OCI-LY1 (cell line): ENCODE data around the gene NMRK2.
"Not testable (repeated sequence)": the region's sequence is repeated elsewhere in the genome, so short reads cannot be mapped to it uniquely, and the experiment has no call there.

ENCODE experiments used
- H2AFZ ChIP-seq: fragments of 200-600 bp; sonication (generic), shearing (Covaris generic); 2 replicates; pipeline ENCODE4 v1.6.0; 2014; ENCODE audit warnings: antibody characterized with exemption, mild to moderate bottlenecking, low read length
- H3F3A ChIP-seq: fragments of 200-600 bp; sonication (generic), shearing (Covaris generic); 2 replicates; pipeline ENCODE4 v1.6.0; 2014; ENCODE audit warnings: mild to moderate bottlenecking, antibody characterized with exemption, low read length, moderate library complexity; ENCODE audit not compliant: insufficient read depth
- H3K27ac ChIP-seq: fragments of 200-600 bp; sonication (generic); 2 replicates; pipeline ENCODE4 v1.5.1; 2014; ENCODE audit warnings: low read length, mixed run types, mild to moderate bottlenecking, low read depth; ENCODE audit not compliant: poor library complexity, severe bottlenecking
- H3K27me3 ChIP-seq: fragments of 200-600 bp; sonication (generic); 2 replicates; pipeline ENCODE4 v1.6.0; 2014; ENCODE audit warnings: antibody characterized with exemption, mild to moderate bottlenecking, low read length, moderate library complexity; ENCODE audit not compliant: insufficient read depth
- H3K36me3 ChIP-seq: fragments of 200-600 bp; sonication (generic); 2 replicates; pipeline ENCODE4 v1.6.1; 2014; ENCODE audit warnings: mild to moderate bottlenecking, antibody characterized with exemption, low read length, moderate library complexity, mixed read lengths; ENCODE audit not compliant: insufficient read depth
- H3K4me1 ChIP-seq: fragments of 200-600 bp; sonication (generic); 2 replicates; pipeline ENCODE4 v1.5.1; 2014; ENCODE audit warnings: mild to moderate bottlenecking, low read length, moderate library complexity; ENCODE audit not compliant: insufficient read depth, severe bottlenecking
- H3K4me2 ChIP-seq: fragments of 200-600 bp; sonication (generic), shearing (Covaris generic); 2 replicates; pipeline ENCODE4 v1.6.1; 2014; ENCODE audit warnings: low read length
- H3K4me3 ChIP-seq: fragments of 200-600 bp; sonication (generic); 2 replicates; pipeline ENCODE4 v1.5.1; 2014; ENCODE audit warnings: low read length, low read depth, mild to moderate bottlenecking, mixed read lengths; ENCODE audit not compliant: poor library complexity, severe bottlenecking
- H3K79me2 ChIP-seq: fragments of 200-600 bp; shearing (Covaris generic); 2 replicates; pipeline ENCODE4 v1.6.1; 2016; ENCODE audit warnings: mixed run types, low read length, mixed read lengths; ENCODE audit not compliant: insufficient read depth
- H3K9ac ChIP-seq: fragments of 200-600 bp; sonication (generic), shearing (Covaris generic); 2 replicates; pipeline ENCODE4 v1.6.1; 2014; ENCODE audit warnings: mild to moderate bottlenecking, low read length, mixed read lengths
- H3K9me2 ChIP-seq: fragments of 200-600 bp; sonication (generic), shearing (Covaris generic); 2 replicates; pipeline ENCODE4 v1.6.1; 2014; ENCODE audit warnings: low read depth, mild to moderate bottlenecking, low read length, mixed read lengths
- H3K9me3 ChIP-seq: fragments of 200-600 bp; shearing (Covaris generic); 2 replicates; pipeline ENCODE4 v1.6.1; 2014; ENCODE audit warnings: low read length, mixed read lengths
- H4K20me1 ChIP-seq: fragments of 200-600 bp; sonication (generic), shearing (Covaris generic); 2 replicates; pipeline ENCODE4 v1.6.0; 2016; ENCODE audit warnings: mild to moderate bottlenecking, low read length; ENCODE audit not compliant: insufficient read depth
- CTCF ChIP-seq: fragments of 200-600 bp; sonication (generic), shearing (Covaris generic); IDR thresholded peaks from 2 replicates; pipeline ENCODE4 v1.5.1; 2017; ENCODE audit warnings: mild to moderate bottlenecking, antibody characterized with exemption, low read length, moderate library complexity, mixed read lengths
- EZH2 ChIP-seq: fragments of 200-600 bp; sonication (generic), shearing (Covaris generic); IDR thresholded peaks from 2 replicates; pipeline ENCODE4 v1.8.0; 2017; ENCODE audit warnings: borderline replicate concordance, mixed run types, mild to moderate bottlenecking, antibody characterized with exemption, low read length, moderate library complexity, mixed read lengths

NMRK2 gene

GRCh38 chr19:3963458-3964255 is 30.8 kb downstream of the NMRK2 start:
- Histone ChIP-seq H3K79me2 (no peaks in the 10 kb centered on the region), H2AFZ (no peak overlapping the region)

DNA sequence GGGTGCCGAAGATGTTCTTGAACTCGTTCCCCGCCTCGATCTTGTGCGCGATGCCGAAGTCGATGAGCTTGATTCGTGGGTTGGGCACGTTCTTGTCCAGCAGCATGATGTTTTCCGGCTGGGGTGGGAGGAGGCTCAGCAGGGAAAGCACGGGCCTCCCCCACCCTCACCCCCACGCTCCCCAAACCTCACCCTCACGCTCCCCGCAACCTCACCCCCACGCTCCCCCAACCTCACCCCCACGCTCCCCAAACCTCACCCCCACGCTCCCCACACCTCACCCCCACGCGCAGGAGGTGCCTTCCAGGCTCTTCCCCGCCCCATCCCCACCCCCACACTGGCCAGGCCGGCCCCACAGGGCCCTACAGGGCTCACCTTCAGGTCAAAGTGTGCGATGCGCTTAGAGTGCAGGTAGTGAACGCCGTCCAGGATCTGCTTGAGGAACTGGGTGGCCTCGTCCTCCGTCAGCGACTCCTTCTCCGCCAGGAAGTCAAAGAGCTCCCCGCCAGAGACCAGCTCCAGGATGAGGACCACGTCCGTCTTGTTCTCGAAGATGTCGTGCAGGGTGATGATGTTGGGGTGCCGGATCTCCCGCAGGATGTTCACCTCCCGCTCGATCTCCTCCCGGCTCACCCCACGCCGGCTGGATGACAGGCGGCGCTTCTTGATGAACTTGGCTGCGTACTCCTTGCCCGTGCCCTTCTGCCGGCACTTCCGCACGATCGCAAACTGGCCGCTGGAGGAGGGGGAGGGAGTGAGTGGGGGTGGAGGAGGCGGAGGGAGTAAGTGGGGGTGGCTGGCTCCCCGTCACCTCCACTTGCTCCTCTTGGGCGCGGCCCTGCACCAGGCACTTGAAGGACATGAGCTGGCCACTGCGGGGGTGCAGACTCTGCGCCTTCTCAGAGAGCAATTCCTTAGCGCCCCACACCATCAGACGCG is 31.7 kb downstream of the NMRK2 start:
- Histone ChIP-seq H3K9ac (no peak overlapping the region), H3K36me3 (peaks cover 67% of the 10 kb centered on the region), H4K20me1 (no peaks in the 10 kb centered on the region), H3K4me2 (no peak overlapping the region), H3K79me2 (no peaks in the 10 kb centered on the region; the same call in 1 of the 2 replicates), H3K9me3 (no peaks in the 10 kb centered on the region), H3F3A (no peaks in the 10 kb centered on the region), H3K9me2 (no peaks in the 10 kb centered on the region), H3K27ac (no peak overlapping the region), H3K4me3 (no peak overlapping the region), H2AFZ (no peak overlapping the region), H3K4me1 (peaks cover 2% of the 10 kb centered on the region), H3K27me3 (no peaks in the 10 kb centered on the region)
- no peak for TF ChIP-seq CTCF
- TF ChIP-seq EZH2: no peak

More at GRCh38 chr19:3963458-3964255, 30.8 kb downstream of the NMRK2 start:
- Histone ChIP-seq H3K9me2 (no peaks in the 10 kb centered on the region), H3K9ac (no peak overlapping the region), H3K4me2 (no peak overlapping the region), H3K27me3 (no peaks in the 10 kb centered on the region), H3K4me3 (no peak overlapping the region), H3F3A (no peaks in the 10 kb centered on the region), H3K36me3 (peaks cover 66% of the 10 kb centered on the region), H3K27ac (no peak overlapping the region), H4K20me1 (no peaks in the 10 kb centered on the region), H3K9me3 (no peaks in the 10 kb centered on the region), H3K4me1 (no peaks in the 10 kb centered on the region)
- TF ChIP-seq CTCF: no peak
- TF ChIP-seq EZH2: no peak

GRCh38 chr19:3966051-3967017 is 33.5 kb downstream of the NMRK2 start:
- Histone ChIP-seq H3K4me3 (no peak overlapping the region), H4K20me1 (no peaks in the 10 kb centered on the region), H2AFZ (no peak overlapping the region), H3K9me2 (no peaks in the 10 kb centered on the region), H3K36me3 (peaks cover 53% of the 10 kb centered on the region), H3K27ac (no peak overlapping the region), H3K79me2 (peaks cover 6% of the 10 kb centered on the region), H3F3A (no peaks in the 10 kb centered on the region), H3K4me2 (no peak overlapping the region), H3K27me3 (no peaks in the 10 kb centered on the region), H3K9me3 (no peaks in the 10 kb centered on the region), H3K9ac (no peak overlapping the region), H3K4me1 (peaks cover 13% of the 10 kb centered on the region)
- no peak for TF ChIP-seq EZH2
- no peak for TF ChIP-seq CTCF

DNA sequence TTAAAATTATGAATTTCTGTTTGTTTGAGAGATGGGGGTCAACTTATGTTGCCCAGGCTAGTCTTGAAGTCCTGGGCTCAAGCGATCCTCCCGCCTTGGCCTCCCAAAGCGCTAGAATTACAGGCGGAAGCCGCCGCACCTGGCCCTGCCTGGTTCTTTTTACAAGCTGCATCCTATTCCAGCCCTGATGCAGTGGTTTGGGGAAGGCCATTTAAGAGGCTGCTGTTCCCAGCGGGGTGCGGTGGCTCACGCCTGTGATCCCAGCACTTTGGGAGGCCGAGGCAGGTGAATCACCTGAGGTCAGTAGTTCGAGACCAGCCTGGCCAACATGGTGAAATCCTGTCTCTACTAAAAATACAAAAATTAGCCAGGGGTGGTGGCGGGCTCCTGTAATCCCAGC is 35.1 kb downstream of the NMRK2 start:
- Histone ChIP-seq H3K36me3 (peaks cover 50% of the 10 kb centered on the region), H3K4me1 (peaks cover 16% of the 10 kb centered on the region)
- H3K4me3 ChIP-seq, H2AFZ ChIP-seq, H4K20me1 ChIP-seq, H3K79me2 ChIP-seq, H3K9ac ChIP-seq, H3K27ac ChIP-seq, H3K9me2 ChIP-seq, H3K27me3 ChIP-seq, H3K9me3 ChIP-seq, H3K4me2 ChIP-seq, H3F3A ChIP-seq: not testable (repeated sequence)
